Measurements from ENCODE around the gene DRD4.
"Not testable (repeated sequence)": the region's sequence is repeated elsewhere in the genome, so short reads cannot be mapped to it uniquely, and the experiment has no call there.

DRD4 gene

DNA sequence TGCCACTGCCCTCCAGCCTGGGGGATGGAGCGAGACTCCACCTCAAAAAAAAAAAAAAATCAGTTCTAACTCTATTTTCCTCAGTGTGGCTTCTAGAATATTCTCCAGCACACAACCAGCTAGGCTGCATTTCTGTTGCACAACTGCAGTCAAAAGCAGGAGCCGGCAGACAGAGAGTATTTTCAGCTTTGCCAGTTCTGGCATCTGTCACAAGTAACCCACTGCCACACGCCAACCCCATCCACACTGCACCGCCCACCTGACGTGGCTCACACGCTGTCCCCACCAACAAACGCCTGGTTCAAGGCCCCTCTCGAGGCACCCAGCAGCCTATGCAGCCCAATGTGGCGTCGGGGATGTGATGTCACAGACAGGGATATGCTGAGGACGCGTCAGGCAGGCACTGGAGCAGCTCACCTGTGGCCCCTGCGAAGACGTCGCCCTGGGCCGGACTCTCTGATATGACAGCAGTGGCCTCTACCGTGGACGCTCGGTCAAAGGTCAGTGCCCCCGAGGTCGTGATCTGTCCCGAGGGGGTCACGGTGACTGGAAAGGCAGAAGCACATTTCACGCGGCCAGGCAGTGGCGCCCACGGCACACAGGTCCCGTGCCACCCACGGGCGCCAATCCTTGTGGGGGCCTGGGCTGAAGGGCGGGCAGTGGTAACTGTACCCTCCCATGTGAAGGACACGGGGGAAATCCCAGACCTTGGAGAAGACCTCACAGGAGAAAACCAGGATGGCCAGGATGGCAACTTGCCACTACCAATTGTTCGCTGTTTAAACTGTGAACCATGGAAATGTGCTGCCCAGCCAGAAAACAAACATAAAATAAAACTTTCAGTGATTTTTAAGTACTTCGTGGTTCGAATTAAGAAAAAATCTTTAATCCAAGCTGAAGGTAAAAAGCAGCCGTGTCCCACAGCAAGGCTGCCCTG, 42.5 kb downstream of the DRD4 start:
- DNase-seq (ENCODE audit: low spot score): no peak

DNA sequence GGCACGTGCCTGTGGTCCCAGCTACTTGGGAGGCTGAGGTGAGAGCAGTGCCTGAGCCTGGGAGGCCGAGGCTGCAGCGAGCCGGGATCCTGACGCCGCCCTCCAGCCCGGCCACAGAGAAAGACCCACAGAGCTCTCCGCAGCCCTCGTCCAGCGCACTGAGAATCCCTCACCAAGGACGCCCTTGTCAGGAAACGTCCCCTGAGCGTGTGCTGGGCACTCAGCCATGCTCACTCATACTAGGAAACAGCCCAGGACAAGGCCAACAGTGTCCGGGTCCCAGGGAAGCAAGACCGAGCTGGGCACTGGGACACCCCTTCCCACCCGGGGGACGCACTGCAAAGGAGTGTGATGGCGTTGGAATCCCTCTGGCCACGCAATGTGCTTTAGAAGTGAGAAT, 43.4 kb downstream of the DRD4 start:
- DNase-seq (ENCODE audit: low spot score): no peak

DNA sequence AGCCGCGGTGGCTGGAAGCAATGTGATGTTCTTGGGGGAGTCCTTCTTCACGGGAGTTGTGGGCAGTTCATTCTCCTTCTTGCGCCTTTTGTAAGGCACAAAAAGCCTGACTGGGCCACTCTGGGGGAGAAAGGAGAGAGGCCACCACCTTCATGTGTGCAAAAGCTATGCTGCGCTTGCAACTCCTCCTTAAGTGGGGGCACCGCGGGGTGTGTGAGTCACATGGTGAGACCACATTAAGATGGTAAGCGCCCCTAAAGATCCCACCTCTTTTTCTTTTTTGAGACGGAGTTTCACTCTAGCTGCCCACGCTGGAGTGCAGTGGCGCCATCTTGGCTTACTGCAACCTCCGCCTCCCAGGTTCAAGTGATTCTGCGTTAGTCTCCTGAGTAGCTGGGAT, 43.9 kb downstream of the DRD4 start:
- DNase-seq (ENCODE audit: low spot score): peak; percentile 62

DNA sequence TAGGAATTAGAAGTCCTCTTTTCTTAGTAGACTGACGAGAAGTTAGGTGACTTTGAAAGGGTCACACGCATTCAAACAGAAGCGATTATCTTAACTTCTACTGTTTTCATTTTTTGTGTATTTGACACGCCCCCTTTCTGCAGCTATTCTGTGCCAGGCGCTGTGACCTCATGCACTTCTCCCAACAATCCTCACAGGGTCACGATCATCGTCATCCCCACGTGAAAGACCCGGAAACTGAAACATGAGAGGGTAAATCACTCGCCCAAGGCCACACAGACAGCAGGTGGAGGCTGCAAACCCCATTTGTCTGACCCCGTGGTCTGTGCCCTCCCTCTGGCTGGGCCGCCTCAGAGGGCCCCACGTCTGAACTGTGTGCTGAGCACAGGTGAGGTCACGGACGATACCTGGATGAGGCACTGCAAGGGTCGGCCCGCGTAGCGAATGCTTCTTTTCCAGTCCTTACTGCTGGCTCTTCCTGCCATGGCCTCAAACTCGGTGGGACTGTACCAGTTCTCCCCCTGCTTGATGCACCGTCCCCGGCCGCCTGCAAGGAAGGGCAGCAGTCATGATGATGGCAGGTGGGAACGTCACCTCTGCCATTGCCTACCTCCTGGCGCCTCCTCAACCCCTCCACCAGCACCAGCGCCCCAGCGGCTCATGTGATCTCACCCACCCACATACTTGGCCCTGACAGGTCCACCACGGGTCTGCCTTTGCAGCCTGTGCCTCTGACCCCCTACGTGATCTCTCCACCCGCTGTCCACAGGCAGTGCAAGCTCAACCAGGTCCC, 49.6 kb downstream of the DRD4 start:
- DNase-seq (ENCODE audit: low spot score): no peak

DNA sequence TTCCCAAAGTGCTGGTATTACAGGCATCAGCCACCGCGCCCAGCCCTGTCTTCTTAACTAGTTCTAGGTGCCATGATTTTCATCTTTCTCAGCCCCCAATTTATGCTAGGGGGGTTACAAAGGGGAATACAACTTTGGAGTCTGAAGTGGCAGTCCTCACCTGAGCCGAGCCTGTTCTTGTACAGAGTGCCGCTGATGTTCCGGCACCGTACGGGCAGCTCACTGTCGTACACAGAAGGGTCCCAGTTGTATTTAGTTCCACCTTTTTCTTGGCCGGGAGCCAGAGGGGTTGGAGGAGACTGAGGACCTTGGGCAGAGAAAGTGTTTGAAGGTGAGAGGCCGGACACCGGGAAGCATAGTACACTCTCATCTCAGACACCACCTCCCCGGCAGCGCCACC, 50.7 kb downstream of the DRD4 start:
- no peak for DNase-seq (ENCODE audit: low spot score)

DNA sequence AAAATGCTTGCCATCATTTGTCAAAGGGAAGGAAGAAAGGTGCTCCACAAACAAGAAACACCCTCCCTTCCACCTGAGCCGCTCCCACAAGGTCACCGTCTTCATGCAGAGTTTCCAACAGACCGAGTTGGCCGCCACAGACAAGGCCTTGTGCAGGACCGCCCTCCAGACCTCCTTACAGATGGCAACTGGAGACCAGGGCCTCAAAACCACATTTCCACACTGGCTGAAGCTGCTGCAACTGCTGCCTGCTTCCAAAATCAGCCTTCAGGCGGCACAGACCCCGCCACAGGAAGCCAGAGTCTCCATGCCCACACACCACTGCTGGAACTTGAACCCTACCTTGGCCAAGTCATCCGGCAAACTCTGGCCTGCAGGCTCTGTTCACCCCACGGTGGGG, 51.6 kb downstream of the DRD4 start:
- no peak for DNase-seq (ENCODE audit: low spot score)

DNA sequence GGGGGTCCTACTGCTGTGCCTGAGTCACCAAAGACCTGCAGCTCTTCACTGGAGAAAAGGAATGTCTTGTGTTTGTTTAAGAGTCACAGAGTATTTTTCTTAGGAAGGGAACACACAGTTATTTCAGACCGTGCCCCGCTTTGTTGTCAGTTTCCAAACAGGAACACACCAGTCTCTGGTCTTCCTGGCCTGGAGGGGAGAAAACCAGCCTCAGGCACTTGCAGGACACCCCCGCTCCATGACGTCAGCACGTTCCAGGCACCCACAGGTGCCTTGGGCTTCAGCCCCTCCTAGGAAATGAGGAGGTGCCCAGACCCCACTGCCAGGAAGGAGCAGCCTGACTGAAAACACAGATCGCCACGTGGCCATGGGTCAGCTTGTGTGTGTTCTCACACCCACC, 52.6 kb downstream of the DRD4 start:
- no peak for DNase-seq (ENCODE audit: low spot score)

DNA sequence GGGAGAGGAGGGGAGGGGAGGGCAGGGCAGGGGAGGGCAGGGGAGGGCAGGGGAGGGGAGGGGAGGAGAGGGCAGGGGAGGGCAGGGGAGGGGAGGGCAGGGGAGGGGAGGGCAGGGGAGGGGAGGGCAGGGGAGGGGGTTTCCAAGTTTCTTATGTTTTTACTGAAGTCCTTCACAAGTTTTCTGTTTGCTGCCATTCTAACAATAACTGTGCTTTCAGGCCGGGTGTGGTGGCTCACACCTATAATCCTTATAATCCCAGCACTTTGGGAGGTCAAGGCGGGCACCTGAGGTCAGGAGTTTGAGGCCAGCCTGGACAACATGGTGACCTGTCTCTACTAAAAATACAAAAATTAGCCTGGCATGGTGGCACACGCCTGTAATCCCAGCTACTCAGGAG, 53.2 kb downstream of the DRD4 start:
- DNase-seq (ENCODE audit: low spot score): not testable (repeated sequence)

Measured in putamen (tissue), 1 donor.